GM21381 (cell line): ENCODE data around the gene ING5.

Source experiments
- ATAC-seq: cut with Tn5 transposase; IDR thresholded peaks from one replicate; pipeline ENCODE4 v1.9.1; 2021; ENCODE audit warnings: mild to moderate bottlenecking, moderate library complexity; ENCODE audit not compliant: unreplicated experiment

Gene ING5

DNA sequence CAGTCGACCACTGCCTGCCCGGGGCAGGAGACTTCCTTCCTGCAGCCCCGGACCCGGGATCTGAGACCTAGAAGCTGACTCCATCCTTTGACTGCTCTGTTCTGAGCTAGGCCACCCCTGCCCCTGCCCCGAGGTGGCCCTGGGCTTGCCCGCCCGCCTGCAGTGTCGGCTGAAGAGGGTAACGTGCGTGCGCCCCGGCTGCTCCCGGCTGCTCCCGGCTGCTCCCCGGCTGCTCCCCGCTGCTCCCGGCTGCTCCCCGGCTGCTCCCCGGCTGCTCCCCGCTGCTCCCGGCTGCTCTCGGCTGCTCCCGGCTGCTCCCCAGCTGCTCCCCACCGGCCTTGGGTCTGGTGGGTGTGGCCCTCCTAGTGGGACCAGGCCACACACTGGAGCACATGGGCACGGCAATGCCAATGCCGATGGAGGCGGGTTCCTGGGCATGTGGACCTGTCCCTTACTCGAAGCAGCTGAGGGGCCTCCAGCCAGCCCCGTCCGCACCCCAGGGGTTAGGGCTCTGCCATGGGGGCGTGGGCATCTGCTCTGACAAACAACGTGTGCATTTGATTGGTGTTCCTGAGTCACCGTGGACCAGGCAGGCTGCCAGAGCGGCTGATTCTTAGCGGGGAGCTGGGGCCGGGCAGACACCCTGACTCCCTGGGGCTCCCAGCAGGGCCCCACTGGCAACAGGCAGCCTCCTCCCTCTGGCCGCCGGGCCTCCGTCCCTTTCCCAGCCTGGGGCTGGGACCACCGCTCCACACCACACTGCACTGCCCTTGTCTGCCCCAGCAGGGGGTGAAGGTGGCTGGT is 72.8 kb downstream of the ING5 start:
- ATAC-seq: no peak

DNA sequence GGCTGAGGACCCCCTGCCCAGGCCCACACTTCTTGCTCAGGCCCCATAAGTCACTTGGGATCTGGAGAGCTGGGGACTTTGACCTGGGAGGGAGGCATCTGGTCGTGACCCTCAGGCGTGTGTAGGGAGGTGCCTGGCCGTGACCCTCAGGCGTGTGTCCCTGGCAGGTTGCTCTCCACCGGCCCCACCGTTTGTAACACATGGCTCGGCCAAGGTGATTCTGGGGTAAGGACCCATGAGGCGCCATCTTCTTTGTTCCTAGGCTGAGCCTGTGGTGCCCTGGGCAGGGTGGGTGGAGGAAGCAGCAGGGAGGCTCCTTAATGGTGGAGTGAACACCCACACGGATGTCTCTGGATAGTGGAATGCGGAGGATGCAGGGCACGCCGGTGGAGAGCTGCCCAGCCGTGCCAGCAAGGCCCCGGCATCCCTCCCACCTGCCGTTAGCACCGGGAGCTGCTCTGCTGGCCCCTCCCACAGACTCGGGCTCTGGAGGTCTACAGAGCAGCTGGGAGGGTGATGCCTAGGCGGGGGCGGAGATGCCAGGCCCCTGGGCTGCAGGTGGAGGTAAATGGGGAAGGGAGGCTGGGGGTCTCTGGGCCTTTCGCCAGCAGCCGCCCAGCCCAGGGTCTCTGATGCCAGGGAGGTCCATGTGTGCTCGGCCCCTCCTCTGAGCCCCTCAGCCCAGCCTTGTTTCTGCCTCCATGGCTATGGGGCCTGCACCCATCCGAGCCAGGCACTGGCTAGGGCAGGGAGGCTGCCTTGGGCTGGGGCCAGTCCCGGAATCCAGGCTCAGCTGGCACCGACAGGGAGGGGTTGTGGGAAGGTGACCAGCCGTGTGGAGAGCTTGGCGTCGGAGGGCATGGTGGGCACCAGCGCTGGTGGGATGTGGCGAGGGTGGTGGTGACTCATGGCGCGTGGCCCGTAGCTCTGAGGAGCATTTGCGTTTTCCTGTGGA is 73.7 kb downstream of the ING5 start:
- no peak for ATAC-seq

DNA sequence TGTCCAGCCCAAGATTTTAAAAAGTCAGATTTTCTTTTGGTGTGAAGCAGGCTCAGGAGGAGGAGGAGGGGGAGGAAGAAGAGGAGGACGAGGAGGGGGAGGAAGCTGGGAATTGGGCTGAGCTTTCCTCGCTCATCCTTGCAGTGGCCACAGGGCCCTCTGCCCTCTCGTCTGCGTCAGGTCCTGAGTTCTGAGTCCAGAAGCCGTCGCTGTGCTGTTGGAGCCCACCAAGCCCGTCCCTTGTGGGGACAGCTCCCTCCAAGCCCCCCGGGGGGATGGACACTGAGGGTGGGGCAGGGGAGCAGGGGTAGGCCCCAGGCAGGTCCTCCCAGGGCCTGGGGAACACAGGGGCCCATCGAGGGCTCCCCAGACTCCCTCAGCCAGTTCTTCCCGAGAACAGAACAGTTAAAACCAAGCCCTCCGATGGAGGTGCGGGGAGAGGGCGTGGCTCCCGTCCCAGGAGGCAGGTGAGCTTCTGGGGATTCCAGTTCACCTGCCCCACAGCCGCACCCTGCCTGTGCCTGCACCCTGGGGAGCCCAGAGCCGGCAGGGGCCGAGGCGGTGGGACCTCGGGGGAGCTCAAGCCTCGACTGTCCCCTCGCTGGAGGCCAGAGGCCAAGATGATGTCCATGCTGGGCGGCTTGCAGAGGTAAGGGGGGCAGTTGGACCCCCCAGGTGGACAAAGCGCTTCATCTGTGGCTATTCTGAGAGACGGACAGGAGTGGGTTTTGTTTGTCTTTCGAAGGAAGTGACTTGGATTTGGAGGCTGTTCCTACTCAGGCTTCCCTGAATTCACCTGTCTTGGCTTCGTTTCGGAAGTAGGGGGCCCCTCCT is 74.7 kb downstream of the ING5 start, which contains the start of gene GAL3ST2:
GAL3ST2 (plus strand) TSS at position 487 of the 834 bp plus-strand sequence; CDS start at position 621, 134 bp downstream.
- ATAC-seq: no peak

DNA sequence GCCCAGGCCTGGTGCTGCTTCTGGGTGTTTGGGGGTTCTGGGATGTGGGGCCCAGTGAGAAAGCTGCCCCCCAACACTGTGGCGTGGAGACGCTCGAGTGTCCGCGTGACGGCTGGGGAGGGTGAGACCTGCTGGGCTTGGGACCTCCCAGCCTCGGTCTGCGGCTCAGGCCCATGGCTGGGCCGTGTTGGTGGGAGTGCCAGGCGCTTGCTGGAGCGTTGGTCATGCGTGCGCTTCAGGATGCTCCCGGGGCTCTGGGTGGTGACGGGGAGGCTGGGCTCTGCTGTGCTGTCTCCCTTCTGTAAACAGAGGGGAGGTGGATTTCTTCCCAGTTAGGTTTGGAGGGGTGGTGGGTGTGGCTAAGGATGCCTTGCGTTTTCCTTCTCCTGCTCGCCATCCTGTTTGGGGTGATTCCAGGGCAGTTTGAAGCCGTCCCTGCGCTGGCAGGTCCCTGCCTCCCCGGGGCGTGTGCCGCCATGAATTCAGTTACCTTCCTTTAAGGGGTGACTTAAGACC is 75.4 kb downstream of the ING5 start:
- no peak for ATAC-seq

DNA sequence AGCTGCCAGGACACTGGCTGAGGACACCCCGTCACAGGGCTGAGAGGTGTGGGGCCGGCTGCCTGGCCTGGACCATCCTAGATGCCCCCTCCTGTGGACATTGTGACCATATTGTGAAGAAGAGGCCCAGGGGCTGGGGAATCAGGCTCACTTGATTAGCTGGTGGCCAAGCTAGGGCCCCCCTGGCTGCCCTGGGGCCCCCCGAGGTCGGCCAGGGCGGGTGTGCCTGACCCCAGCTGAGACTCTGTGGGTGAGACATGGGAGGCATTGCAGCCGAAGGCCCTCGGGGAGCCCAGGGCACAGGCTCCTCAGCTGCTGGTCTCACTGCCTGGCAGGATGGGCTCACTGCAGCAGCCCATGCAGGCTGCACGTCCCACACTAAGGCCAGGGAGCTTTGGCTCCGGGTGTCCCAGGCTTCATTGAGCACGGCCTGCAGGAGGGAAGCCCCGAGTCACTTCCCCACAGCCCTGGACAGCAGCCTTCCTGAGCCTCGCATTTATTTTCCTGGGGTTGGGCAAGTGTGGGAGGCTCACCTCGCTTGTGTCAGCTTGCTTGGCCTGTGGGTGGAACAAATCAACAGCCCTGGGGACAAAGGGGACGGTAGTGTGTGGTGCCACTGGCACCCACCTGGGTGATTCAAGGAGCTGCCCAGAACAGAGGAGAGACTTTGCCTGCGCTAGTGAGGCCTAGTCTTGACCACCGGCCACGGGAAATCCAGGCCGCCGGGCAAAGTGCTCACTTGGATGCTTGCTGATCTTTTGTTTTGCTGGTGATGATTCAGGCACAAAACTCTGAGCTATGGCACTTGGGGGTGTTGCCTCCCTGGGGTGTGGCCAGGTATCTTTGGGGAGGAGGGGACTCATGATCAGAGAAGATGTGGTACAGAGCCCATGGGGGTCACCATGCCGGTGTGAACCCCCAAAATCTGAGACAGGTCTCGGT is 76.1 kb downstream of the ING5 start:
- ATAC-seq: no peak
